Left lung (tissue), 10 donors: ENCODE data around the gene S1PR2. TPM values are rescaled to one million over a fixed set of nuclear protein-coding genes. Genes with fewer than 3 reads are reported as not detected.

Experiments
- ATAC-seq: fragments of 200-7000 bp; cut with Tn5 transposase; one replicate; pipeline ENCODE4 v1.9.1; 2020; ENCODE audit warnings: moderate library complexity
- DNase-seq, 4 donors: peaks; one replicate each; pipeline ENCODE4 v3.0.0-alpha.2; 2013 to 2020
- H3K27ac ChIP-seq, 2 donors: fragments of 200-600 bp; sonication (generic) in 1 of 2; one replicate each; pipeline versions ENCODE4 v1.5.0 to v1.8.0; 2020 to 2021
- H3K27me3 ChIP-seq, 2 donors: fragments of 200-600 bp; sonication (generic) in 1 of 2; one replicate each; pipeline versions ENCODE4 v1.5.0 to v1.8.0; 2020 to 2021
- H3K36me3 ChIP-seq, 2 donors: fragments of 200-600 bp; sonication (generic) in 1 of 2; one replicate each; pipeline versions ENCODE4 v1.5.0 to v1.8.0; 2020 to 2021
- H3K4me1 ChIP-seq, 2 donors: fragments of 200-600 bp; one replicate each; pipeline ENCODE4 v1.8.0; 2021
- H3K4me3 ChIP-seq, 2 donors: fragments of 200-600 bp; sonication (generic) in 1 of 2; one replicate each; pipeline versions ENCODE4 v1.5.0 to v1.8.0; 2020 to 2021; ENCODE audit warnings: mild to moderate bottlenecking in 1 of 2
- H3K9me3 ChIP-seq, 2 donors: fragments of 200-600 bp; sonication (generic) in 1 of 2; one replicate each; pipeline versions ENCODE4 v1.5.0 to v1.8.0; 2020 to 2021
- intact Hi-C, 2 donors: fragments of 100-400 bp; cut with DNase I; formaldehyde crosslinking; loops; one replicate each; pipeline versions ENCODE4 v1.11.2 to v1.14.2; 2022
- polyA plus RNA-seq, 6 donors: library from polyadenylated mRNA; unstranded; fragments of 120-200 nt; gene quantifications; one replicate each; pipeline ENCODE4 v1.2.1, GENCODE V29; 2013; ENCODE audit not compliant: insufficient read length in 6 of 6
- total RNA-seq, 2 donors: library from RNA; stranded (reverse); fragmentation: NEBNext Ultra II Directional; extraction: Animal tissue kit (Norgen Biotek cat#: 25700); gene quantifications; one replicate each; pipeline ENCODE4 v1.2.1, GENCODE V29; 2021
- TF ChIP-seq, protein P1 (sequence below), 2 donors: fragments of 200-600 bp; sonication (generic) in 1 of 2; IDR thresholded peaks; one replicate each; pipeline versions ENCODE4 v1.5.0 to v1.8.0; 2021; ENCODE audit warnings: antibody characterized with exemption in 2 of 2
- donor health status: DM: no; HTN: yes; CAD: no.
- donor health status: DM: no; HTN: no; CAD: no.

Gene S1PR2
- total and polyA plus RNA-seq, 8 donors, result 25.6 to 47.6 (median 41.4) TPM

DNA sequence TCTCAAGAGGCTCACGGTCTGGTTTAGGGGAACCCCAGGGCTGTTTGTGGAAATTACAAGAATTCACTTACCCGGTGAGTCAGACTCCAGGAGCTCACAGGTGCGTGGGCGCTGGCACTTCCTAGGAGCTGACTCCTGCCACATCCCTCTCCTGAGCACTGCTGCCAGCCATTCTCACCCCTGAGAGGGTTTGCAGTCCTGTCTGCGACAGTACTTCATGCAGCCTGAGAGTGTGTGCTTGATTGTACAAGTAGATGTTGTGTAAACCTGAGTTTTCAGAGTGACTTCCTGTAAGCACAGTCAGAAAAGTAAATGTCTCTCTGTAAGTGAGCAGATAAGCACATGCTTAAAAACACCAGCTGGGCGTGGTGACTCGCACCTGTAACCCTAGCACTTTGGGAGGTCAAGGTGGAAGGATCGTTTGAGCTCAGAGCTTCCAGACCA lies 29.0 kb upstream of the S1PR2 start:
- H3K27ac ChIP-seq, result peak overlapping the region; percentile 57 to 82
- TF ChIP-seq, protein P1, sequence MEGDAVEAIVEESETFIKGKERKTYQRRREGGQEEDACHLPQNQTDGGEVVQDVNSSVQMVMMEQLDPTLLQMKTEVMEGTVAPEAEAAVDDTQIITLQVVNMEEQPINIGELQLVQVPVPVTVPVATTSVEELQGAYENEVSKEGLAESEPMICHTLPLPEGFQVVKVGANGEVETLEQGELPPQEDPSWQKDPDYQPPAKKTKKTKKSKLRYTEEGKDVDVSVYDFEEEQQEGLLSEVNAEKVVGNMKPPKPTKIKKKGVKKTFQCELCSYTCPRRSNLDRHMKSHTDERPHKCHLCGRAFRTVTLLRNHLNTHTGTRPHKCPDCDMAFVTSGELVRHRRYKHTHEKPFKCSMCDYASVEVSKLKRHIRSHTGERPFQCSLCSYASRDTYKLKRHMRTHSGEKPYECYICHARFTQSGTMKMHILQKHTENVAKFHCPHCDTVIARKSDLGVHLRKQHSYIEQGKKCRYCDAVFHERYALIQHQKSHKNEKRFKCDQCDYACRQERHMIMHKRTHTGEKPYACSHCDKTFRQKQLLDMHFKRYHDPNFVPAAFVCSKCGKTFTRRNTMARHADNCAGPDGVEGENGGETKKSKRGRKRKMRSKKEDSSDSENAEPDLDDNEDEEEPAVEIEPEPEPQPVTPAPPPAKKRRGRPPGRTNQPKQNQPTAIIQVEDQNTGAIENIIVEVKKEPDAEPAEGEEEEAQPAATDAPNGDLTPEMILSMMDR (IDR thresholded peaks at IDR 0.05), result no peak
- no peaks in the 10 kb centered on the region for H3K27me3 ChIP-seq
- H3K4me1 ChIP-seq, result peaks cover 0 to 10% of the 10 kb centered on the region in 2 donors
- no peak overlapping the region for H3K4me3 ChIP-seq
- DNase-seq (peak in 3 of 4 donors; percentile 74 to 89 (median 86)), ATAC-seq (peak; percentile 86)
- H3K9me3 ChIP-seq, result no peaks in the 10 kb centered on the region
- intact Hi-C loops, result no loop called here
- H3K36me3 ChIP-seq, result peaks cover 0 to 37% of the 10 kb centered on the region in 2 donors

- Histone ChIP-seq H3K4me3 (no peak overlapping the region), H3K27ac (peak overlapping the region; percentile 57 to 82), H3K9me3 (no peaks in the 10 kb centered on the region), H3K36me3 (peaks cover 0 to 45% of the 10 kb centered on the region in 2 donors), H3K27me3 (no peaks in the 10 kb centered on the region), H3K4me1 (peaks cover 0 to 10% of the 10 kb centered on the region in 2 donors)
- DNase-seq, result peak in 3 of 4 donors; percentile 88 to 92 (median 92)
- peak; percentile 74 for ATAC-seq
- TF ChIP-seq, protein P1 (IDR thresholded peaks at IDR 0.05), result peak; percentile 61 to 77
- intact Hi-C loops, result loop anchor here (5.0 kb wide), 2 partner anchors 123 to 133 kb away; partner anchors contain the start of gene TYK2 (in 1 of the 2)
These were observed 28.2 kb upstream of the S1PR2 start for GRCh38 chr19:10259162-10259905.

DNA sequence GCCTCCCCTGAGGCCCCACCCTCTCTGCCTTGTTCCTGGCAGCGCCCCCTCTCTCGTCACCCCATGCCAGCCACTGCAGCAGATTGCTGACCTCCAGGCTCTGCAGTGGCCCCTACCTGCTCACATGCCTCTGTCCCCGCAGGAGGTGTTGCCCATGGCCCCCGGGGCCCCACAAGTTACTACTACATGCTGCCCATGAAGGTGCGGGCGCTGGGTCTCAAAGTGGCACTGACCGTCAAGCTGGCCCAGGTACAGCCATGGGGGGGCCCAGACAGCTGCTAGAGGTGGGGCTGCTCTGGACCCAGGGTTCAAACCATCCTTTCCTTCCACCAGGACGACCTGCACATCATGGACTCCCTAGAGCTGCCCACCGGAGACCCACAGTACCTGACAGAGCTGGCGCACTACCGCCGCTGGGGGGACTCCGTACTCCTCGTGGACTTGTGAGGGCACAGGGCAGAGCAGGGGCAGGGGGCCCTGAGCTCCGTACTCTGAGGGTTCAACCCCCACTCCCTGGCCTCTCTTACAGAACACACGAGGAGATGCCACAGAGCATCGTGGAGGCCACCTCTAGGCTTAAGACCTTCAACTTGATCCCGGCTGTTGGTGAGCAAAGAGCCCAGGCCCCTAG lies 27.1 kb upstream of the S1PR2 start:
- H3K27me3 ChIP-seq, result no peaks in the 10 kb centered on the region
- H3K4me1 ChIP-seq, result peaks cover 0 to 17% of the 10 kb centered on the region in 2 donors
- no peak overlapping the region for H3K4me3 ChIP-seq
- peaks cover 0 to 51% of the 10 kb centered on the region in 2 donors for H3K36me3 ChIP-seq
- DNase-seq (no peak), ATAC-seq (no peak)
- TF ChIP-seq, protein P1 (IDR thresholded peaks at IDR 0.05), result no peak
- H3K9me3 ChIP-seq, result no peaks in the 10 kb centered on the region
- intact Hi-C loops, result loop anchor here (5.0 kb wide), 2 partner anchors 124 to 134 kb away; partner anchors contain the start of gene TYK2 (in 1 of the 2)
- no peak overlapping the region for H3K27ac ChIP-seq

GRCh38 chr19:10256970-10257615 lies 26.0 kb upstream of the S1PR2 start:
- DNase-seq, result no peak
- peaks cover 0 to 51% of the 10 kb centered on the region in 2 donors for H3K36me3 ChIP-seq
- no peak for ATAC-seq
- H3K4me3 ChIP-seq, result no peak overlapping the region
- TF ChIP-seq, protein P1 (IDR thresholded peaks at IDR 0.05), result no peak
- intact Hi-C loops, result loop anchor here (5.0 kb wide), 2 partner anchors 125 to 135 kb away; partner anchors contain the start of gene TYK2 (in 1 of the 2)
- H3K27me3 ChIP-seq, result no peaks in the 10 kb centered on the region
- no peaks in the 10 kb centered on the region for H3K9me3 ChIP-seq
- H3K4me1 ChIP-seq, result peaks cover 0 to 26% of the 10 kb centered on the region in 2 donors
- no peak overlapping the region for H3K27ac ChIP-seq
